ENCODE measurements around the gene ADA.
A peak's percentile ranks its signal among the peaks of the same experiment; 100 is the strongest.

- TF ChIP-seq CTCF (IDR thresholded peaks at IDR 0.05; ENCODE audit: insufficient read depth, low read depth, low read length) (peak; percentile 25), EZH2 (IDR thresholded peaks at IDR 0.05; ENCODE audit: insufficient read depth, low read length) (no peak)
Observed at GRCh38 chr20:44688053-44688625, 36.6 kb upstream of the ADA start.
